SU-DHL-6 (cell line): ENCODE measurements around the gene GRID1.

Experiments
- CTCF ChIP-seq: fragments of 200-600 bp; sonication (generic); IDR thresholded peaks from one replicate; pipeline ENCODE4 v1.5.1; 2017; ENCODE audit warnings: antibody characterized with exemption, mild to moderate bottlenecking, low read length, moderate library complexity; ENCODE audit not compliant: insufficient read depth, poor library complexity, severe bottlenecking
- EZH2phosphoT487 ChIP-seq: fragments of 200-600 bp; sonication (generic), shearing (Covaris generic); conservative IDR thresholded peaks from 2 replicates; pipeline ENCODE4 v1.6.1; 2018; ENCODE audit warnings: mild to moderate bottlenecking, antibody characterized with exemption, low read length, moderate library complexity, mixed read lengths

GRCh38 chr10:86346799-86347665 is 19.6 kb downstream of the GRID1 start:
- no peak for TF ChIP-seq CTCF
- no peak for TF ChIP-seq EZH2phosphoT487
